NCI-H146 treated with DMSO at 0.1 percent for 48 hours (cell line): Measurements from ENCODE around the gene PAX5.
A peak's percentile ranks its signal among the peaks of the same experiment; 100 is the strongest.

Experiments used
- DNase-seq: peaks from one replicate; lab custom pipeline; 2025; ENCODE audit not compliant: unreplicated experiment; lab: John Stamatoyannopoulos, UW

Gene PAX5

DNA sequence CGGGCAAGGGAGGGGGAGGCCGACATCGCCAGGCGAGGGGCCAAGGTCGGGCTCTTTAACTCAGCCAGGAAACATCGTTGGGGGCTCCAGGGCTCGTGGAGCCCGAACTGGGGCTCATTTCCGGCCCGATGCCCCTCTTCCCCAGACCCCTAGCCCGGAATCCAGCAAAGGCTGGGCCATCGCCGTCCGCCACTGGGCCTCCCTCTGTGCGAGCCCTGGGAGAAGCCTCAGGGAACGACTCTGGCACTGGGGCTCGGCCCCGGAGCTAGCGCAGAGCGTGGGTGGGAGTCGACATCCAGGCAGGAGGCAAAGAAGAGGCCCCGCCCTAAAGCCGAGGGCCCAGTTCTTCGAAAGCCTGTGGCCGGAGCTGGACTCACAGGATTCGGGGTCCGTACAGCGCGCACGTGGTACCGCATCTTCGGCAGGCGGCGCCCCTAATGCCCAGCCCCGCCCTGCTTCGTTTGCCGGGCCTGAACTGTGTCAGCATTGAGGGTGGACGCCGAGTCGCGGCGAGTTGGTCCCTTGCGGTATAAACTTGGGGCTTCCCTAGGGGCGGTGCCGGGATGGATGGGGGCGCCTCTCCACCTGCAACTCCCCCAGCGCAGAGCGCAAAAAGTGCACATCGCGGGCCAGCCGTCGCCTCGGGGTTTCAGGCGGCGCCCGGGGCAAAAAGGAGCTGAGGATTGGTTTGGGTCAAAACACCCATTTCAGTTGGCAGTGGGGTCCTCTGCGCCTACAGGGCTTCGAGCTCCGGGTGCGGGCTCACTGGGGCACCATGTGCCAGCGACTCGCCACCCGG, 3.6 kb upstream of the PAX5 start:
- peak; percentile 55 for DNase-seq

DNA sequence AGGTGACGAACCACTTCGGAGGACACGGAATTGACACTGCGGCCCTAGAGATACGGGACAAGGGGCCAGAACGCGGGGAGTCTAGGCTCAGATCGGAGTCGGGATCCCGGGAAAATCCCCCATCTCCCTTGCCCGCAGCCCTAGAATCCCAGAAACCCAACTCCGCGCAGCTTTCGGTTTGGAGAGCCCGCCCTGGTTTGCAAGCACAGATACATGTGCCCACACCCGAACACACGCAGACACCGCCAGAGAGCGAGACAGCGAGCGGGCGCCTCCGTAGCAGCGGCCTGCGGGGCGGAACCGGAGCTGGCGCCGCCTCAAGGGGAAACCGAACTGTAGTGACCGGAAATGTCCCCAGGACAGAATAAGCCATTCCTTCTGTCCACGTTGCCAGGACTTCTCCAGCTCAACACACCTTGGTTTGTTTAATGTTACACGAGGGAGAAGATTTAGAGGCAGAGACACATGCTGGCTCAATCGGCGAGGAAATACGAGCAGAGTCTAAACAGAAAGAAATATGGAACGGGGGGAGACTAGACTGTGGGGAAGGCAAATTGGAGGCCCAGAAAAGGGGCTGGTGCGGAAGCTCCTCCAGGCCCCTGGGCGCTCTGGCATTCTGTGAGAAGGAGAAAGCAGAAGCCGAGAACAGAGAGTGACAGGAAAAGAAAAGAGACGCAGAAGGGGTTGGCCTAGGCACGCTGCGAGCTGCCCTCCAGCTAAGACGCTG, 2.9 kb upstream of the PAX5 start:
- DNase-seq, result peak; percentile 80

DNA sequence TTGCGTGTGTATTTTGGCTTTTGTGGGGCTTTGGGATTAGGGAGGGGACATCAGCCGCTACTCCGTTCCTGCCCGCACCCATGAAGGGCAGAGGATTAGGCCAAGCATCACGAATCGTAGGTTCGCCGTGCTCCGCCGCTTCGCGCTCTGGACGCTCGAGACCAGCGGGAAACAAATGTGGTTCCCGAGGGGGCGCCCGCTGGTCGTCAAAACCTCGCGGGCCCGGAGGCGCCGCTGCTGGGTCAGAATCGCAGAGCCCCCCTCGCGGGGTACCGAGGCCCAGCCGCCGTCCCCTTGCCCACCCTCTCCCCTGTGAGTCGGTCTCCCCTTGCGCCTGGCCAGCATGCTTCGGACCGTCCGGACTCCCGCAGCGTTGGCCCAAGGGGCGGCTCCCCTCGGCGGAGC, 2.3 kb upstream of the PAX5 start:
- DNase-seq, result peak; percentile 71

DNA sequence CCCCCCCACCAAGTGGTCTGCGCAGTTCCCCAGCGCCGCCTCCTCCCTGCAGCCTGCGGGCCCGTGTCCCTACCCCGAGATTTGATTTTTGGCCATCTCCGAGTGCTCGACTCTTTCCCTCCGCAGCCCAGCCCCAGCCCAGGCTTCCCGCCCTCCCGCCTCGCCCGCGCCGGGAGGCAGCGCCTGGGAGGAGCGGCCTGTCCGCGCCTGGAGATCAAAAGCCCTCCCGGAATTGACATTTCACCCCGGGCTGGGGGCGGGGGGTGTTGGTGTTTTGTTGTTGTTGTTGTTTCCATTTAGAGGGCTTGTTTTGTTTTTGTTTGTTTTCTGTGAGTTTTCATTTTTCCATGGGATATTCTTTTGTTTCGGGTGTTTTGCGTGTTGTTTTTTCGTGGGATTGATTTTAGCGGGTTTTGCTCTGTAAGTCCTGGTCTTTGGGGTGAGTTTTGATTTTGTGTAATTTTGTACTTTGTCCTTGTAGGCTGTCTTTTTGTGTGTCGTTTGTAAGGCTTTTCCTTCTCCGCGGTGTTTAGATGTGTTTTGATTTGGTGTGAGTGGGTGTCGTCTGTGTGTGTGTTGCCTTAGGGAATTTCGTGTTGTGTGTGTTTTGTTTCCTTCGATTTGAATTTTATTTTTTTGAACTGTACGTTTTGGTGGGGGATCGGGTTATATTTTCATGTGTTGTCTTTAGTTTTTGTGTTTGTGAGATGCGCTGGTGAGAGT, 1.7 kb upstream of the PAX5 start:
- DNase-seq, result peak; percentile 49

DNA sequence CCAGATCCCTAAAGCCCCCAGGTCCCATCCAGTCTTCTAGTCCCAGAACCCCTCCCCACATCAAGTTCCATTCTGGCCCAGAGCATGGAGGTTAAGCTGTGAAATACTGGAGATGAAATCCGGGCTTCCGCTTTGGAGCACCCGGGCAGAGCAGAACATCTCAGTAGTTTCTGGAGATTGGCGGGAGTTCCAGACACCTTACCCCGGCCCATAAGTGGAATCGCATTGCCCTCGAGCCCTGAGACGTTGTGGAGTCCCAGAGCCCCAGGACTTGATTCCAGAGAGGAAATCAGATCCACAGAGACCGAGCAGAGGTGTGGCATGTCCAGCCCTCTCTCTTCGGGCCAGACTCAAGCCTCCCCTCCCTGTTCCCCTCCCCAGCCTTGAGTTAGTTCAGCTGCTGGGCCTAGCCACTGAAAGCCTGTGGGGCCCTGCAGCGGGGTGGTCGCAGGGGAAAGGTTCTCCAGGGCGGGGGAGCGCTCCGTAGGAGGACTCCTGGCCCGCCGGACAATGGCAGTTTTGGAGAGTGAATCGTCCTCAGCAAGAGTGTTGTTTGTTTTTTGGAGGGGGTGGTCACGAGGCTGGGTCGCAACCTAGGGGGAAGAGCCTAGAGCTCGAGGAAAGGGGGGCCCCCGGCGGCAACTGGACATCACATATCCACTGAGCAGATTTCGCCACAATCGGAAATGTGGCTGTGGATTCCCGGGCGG, 1.0 kb upstream of the PAX5 start:
- DNase-seq, result peak; percentile 67

DNA sequence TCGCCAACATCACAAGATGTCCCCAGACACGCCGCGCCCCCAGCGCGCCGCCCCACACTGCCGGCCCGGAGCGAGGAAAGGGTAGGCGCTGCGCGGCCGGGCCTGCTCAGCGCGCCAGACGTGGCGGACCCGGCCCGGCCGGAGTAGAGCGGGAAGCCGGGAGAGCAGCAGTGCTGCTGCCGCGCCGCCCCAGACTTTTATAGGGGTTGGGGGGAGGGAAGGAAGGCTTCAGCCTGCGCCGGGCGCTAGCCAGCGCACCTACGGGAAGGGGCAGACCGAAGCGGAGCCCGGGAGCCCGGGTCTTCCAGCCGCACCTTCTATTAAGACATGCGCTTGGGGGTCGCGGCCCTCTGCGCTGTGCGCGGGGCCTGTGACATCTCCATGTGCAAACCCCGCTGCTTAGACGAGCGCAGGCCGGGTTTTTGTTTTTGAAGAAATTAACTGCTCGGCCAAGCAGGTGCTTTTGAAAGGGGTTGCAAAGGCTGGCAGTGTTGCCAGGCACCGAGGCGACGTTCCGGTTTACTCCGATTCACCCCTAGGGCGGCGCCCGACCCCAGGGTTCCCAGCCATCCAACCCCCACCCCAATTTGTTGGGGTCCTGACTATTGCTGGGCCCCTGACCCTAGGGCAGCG, 353 bp upstream of the PAX5 start:
- DNase-seq, result peak; percentile 76

DNA sequence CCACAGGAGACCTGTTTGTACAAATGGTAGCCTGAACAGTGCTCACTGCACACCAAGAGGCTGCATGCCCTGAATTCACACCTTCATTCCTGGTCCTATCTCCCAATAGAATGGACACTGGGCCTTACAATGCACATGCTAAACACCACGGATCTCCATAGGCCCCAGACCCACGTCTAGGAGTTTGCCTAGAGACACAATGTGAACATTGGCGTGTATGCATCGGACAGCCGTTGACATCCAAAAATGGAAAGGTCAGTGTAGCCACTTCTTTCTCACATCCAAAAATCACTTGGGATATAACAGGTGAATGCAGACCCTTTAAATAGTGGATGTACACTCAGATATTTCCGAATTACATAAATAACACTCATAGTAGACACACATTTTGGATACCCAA, 927 bp downstream of the PAX5 start:
- DNase-seq, result no peak

DNA sequence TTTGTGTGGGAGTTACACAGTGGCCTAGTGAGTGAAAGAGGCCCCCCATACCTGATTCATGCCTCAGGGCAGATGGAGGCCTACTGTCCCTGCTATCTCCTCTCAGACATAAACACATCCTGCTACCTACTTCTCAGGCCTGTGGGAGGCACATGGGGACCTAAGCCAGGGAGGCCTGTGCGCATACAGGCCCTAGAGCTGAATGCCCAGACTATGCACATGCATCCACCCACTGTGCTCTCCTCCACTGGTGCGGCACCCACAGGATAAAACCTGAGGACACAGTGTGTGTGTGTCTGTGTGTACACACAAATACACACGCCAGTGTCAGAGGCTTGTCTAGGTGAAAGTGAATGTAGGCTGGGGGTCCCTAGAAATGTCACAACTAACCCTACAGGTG, 1.4 kb downstream of the PAX5 start:
- DNase-seq, result no peak

DNA sequence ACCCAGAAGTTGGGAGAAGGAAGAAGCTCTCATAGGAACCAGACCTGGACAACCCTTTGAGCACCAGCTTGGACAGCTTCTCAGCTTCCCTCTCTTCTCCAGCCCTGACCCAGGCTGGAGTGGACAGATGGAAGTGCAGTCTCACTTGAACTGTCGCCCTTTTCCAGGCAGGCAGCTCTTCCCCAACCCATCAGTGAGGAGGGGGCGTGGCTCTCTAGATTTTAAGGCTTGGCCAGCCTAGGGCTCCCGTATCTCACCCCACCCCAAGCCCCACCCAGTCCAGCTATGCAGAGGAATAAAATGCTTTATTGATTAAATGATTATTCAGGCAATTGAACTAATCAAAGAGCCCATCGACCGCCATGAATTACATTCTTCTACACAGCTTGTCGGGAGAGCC, 2.2 kb downstream of the PAX5 start:
- no peak for DNase-seq

DNA sequence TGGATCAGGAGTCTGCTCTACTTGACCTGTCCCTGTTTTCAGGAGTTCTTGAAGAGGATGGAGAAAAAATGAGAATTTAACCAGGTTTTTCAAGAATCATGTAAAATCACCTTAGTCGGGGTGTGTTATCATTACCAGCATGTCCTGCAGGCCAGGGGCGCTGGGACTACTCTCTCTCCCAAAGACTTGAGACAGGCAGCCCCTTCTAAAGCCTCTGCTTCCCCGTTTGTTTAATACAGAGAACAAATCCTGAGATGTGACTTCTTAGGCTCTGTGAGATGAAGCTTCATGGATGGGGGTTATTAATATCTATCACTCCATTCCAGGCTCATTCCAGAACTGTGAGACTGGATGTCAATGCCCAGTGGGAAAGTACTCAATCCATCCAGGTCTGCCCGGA, 3.0 kb downstream of the PAX5 start:
- DNase-seq, result no peak

DNA sequence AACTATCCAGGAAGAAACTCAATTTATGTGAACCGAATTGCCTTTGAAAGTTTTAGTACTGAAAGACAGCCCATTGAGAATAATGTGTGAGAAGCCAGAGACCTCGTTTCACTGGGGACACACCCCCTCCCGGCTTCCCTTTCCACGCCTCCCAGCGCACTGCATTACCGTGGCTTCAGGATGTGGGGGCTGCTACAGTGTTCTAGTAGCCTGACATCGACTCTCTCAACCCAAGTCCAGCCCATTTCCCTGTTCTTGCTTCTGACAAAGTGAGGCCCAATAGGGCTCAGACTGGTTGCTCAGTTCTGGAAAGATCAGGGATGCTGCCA, 3.5 kb downstream of the PAX5 start:
- no peak for DNase-seq

DNA sequence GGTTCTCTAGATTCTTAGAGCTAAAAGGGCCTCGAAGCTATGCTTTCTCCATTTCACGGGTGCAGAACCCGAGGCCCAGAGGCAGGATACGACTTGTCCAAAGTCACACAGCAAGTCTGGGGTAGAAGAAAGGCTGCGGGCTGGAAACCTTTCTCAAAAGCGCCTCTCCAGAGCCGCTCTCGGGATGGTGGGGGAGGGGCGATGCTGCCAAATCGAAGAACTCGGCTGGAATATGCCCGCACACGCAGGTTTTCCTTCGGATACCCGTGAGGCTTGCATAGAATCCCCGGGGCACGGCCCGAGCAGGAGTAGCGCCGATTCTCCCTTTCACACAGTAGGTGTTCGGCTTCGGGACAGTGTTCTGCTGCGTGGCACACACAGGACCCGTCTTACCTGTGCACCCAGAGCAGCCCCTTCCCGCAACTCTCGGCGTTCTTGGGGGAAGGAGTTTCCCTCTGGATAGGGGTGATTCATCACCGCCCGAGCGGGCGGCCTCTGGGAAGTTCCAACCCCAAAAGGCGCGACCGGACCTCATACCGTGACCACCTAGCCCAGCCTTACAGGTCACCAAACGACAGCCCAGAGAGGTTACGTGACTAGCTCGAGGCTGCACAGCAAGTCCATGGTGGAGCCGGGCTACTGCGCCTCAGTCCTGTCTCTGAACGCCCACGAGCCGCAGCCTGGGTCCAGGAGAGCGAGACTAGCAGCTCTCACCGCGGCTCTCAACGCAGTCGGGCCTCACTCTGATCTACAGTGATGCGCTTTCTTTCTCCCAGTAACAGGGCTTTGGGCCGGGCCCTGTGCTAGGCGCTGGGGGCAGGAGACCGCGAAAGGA, 4.1 kb downstream of the PAX5 start:
- DNase-seq, result no peak

DNA sequence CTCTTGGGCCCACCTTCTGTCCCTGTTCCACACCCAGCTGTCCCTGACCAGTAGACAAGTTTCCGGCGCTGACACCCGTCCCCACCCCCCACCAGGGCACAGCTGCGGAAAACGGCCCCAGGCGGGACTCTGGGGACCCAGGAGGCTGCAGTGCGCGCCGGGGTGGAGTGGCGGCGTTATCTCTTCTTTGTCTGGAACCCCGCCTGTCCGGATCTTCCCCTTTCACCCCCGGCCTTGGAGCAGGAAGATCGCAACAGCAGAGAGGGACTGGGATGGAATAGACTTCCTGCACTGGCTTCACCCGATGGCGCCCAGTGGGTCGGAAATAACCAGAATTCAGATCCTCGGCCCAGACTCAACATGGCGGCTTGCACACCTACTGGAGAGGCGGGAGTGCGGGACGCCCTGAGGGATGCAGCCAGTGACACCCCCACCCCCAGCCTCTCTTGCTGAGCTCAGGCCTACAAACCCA, 4.7 kb downstream of the PAX5 start:
- DNase-seq, result no peak

DNA sequence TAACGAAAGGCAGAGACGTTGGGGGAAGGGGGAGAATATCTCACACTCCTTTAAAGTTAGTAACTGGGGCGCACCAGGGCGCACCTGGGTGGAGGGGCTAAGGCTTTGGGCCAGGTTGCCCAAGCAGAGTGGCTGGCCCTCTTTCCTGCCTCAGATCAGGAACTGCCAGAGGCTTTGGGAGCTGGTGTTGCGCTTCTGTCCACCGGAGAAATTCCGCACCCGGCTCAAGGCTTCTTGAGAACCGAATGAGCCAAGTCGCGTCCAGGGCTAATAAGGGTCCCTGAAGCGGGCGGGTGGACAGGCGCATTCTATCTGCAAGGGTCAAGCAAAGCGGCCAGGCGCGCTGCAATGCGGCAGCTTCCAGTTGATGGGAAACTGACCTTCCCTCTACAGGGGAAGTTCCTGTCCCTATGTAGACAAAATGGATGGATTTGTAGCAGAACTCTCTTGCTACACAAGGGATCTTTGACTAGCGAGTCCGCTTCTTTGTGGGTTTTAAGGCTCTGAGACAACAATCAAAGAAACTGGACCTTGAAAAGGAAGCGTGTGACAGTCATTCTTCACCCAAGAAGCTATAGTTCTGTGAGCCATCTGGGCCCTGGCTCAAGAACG, 5.5 kb downstream of the PAX5 start:
- DNase-seq, result no peak

DNA sequence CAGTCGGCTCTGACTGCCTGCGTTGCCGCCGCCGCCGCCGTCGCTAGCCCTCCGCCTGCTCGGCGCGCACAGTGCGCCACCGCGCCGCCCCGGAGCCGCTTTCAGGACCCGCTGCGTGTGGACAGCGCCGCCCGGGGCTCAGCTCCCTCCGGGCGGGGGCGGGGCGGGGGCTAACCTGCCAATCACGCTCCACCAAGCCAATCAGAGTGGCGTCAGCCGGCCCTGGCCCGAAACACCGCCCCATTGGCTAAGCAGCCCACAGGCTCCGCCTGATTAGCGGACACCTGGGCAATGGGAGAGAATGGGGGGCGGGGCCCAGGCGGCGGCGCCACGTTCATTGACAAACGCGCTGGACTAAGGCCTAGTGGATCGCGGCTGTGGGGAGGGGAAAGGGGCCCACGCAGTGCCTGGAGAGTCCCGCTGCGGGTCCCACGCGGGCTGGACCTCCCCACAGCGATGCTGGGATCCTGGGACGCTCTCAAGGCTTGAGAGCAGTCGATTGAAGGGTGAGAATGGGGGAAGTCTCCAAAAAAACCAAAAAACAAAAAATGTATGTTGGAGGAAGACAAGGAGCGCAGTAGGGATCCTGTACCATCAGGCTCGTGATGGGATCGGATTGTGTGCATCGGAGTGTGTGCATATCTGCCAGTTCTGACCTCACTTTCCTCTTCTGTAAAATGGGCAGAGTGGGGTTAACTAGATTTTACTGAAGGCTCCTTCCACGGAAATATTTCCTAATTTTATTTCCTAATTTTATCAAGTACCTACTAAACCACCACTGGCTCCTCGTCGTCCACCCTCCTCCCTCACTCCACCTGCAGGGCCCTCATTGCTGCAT, 6.3 kb downstream of the PAX5 start:
- peak; percentile 96 for DNase-seq

DNA sequence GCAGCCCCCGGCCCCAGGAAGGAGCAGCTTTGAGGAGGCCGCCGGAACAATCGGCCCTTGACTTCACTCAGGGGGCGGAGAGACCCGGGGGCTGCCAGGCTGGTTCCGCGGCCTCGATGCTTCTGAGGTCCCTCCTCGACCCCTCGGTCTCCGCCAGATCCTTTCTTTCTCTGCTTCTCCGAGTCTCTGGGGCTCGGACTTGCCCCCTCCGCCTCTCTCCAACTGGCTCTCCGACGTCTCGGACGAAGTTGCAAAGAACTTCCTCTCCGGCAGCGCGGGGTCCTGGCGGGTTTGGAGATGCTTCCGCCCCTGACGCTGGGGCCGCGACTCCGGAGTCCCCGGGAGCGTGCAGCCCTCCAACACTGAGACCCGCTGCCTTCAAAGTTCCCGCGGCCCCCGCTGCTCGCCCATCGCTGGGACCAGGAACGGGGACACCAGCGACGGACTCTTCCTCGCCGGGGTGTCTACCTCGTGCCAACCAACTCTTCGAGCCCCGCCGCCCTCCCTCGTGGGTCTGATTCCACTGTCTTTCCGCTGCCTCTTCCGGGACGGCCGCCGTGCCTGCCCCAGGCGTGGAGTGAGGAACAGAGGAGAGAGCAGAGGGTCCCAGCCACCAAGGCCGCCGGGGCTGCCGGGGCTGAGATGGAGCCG, 7.0 kb downstream of the PAX5 start:
- DNase-seq, result peak; percentile 28

DNA sequence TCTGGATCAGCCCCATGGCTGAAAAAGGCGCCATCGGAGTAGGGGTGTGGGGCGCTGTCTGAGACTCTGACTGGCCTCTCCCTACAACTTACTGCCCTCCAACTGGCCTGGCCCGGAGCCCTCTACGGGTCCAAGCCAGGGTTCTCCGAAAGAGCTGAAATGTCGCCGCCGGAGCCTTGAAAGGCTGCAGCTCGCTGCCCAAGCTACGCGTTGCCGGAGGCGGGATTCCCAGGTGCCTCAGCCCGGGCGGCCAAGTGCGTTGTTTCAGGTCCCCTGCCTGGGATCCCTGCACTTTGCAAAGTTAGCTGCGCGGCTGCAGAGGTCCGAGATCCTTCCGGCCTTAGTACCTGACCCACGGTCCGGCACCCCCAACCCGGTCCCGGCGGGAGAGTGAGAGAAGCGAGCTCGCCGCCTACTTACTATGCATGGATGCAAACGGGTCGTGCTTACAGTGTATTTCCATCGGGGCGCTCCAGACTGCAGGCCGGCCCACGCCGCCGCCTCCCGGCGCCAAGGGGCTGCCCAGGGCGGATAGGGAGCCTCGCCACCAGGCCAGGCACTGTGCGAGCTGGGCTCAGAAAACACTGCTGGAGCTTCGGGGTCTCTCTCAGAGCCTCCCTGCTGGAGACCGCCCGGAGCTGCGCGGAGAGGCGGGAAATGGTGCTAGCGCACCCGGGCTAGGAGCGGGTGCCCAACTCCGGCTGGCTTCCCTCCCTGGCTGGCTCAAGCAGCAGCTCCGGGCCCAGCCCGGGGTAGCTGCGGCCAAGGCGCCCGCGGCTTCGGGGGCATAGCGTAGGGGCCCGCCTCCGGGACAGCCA, 7.7 kb downstream of the PAX5 start:
- peak; percentile 23 for DNase-seq

DNA sequence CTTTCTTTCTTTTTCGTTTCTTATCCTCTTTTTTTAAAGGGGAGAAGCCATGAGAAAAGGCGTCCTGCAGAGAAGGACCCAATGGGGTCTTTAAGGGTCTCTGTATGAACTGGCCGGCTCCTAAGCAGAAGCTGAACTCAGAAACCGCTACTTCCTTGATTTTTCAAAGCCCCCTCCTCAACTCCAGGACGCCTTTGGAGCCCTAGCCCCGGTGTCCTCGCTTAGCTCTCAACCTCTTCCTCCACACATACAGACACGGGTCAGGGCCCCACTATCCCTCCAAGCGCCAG, 8.3 kb downstream of the PAX5 start:
- DNase-seq, result no peak
